Psoas muscle (tissue), 8 donors: ENCODE results near the gene CTNNAL1. TPM values are rescaled to one million over a fixed set of nuclear protein-coding genes. Genes with fewer than 3 reads are reported as not detected.
A peak's percentile ranks its signal among the peaks of the same experiment; 100 is the strongest.

Experiments
- ATAC-seq, 4 donors: fragments of 200-7000 bp; cut with Tn5 transposase; one replicate each; pipeline ENCODE4 v1.9.1; 2020; ENCODE audit warnings: moderate library complexity in 3 of 4, mild to moderate bottlenecking in 2 of 4
- DNase-seq, 2 donors: peaks; one replicate each; pipeline ENCODE4 v3.0.0-alpha.2; 2020
- H3K27ac ChIP-seq: fragments of 200-600 bp; one replicate; pipeline ENCODE4 v1.8.0; 2022
- H3K27me3 ChIP-seq, 3 donors: fragments of 200-600 bp in 1 of 3; one replicate each; pipeline versions ENCODE4 v1.6.1 to v1.8.0; 2013 to 2022; ENCODE audit warnings: low read length in 2 of 3, mild to moderate bottlenecking in 2 of 3, moderate library complexity in 1 of 3; ENCODE audit not compliant: insufficient read depth in 3 of 3
- H3K36me3 ChIP-seq, 2 donors: fragments of 200-600 bp in 1 of 2; one replicate each; pipeline versions ENCODE4 v1.6.1 to v1.8.0; 2013 to 2022; ENCODE audit warnings: low read depth in 1 of 2, mild to moderate bottlenecking in 1 of 2, moderate library complexity in 1 of 2; ENCODE audit not compliant: insufficient read depth in 1 of 2
- H3K4me1 ChIP-seq: fragments of 200-600 bp; one replicate; pipeline ENCODE4 v1.8.0; 2022
- H3K4me3 ChIP-seq: fragments of 200-600 bp; one replicate; pipeline ENCODE4 v1.8.0; 2022; ENCODE audit warnings: mild to moderate bottlenecking
- H3K9me3 ChIP-seq: fragments of 200-600 bp; one replicate; pipeline ENCODE4 v1.8.0; 2022
- WGBS, 3 donors: extraction: QIAGEN DNeasy Blood & Tissue Kit; methylation state at CpG; one replicate each; pipeline versions ENCODE4 v1.1.6 to v1.1.7; 2013; 5-methylcytosine and 5-hydroxymethylcytosine counted together
- intact Hi-C, 2 donors: fragments of 100-400 bp; cut with DNase I; formaldehyde crosslinking; loops; one replicate each; pipeline versions ENCODE4 v1.11.0 to v1.14.2; 2022
- polyA plus RNA-seq, 3 donors: library from polyadenylated mRNA; stranded (reverse); fragments of 200-250 nt; gene quantifications; one replicate each; pipeline ENCODE4 v1.2.3, GENCODE V29; 2013
- total RNA-seq, 4 donors: library from RNA; stranded (reverse); fragmentation: NEBNext Ultra II Directional in 2 of 4; extraction: Animal tissue kit (Norgen Biotek cat#: 25700) in 2 of 4; gene quantifications; one replicate each; pipeline versions ENCODE4 v1.2.1 to v1.2.4, GENCODE V29; 2021 to 2023
- TF ChIP-seq, protein P1 (sequence below): fragments of 200-600 bp; IDR thresholded peaks from one replicate; pipeline ENCODE4 v1.8.0; 2022; ENCODE audit warnings: antibody characterized with exemption
- donor health status: healthy with polysubstance abuse.
- donor health status: DM: no; HTN: no; CAD: no; lungs with moderate emphysema.
- donor health status: Bipolar disorder and iron deficiency.
- donor health status: healthy.
- donor health status: DM: yes; HTN: yes; CAD: no.
- donor health status: DM: no; HTN: no; CAD: no.
- donor health status: DM: no; HTN: no; CAD: no.
- donor health status: DM: yes; HTN: yes; CAD: no.

Gene CTNNAL1
- total and polyA plus RNA-seq, 7 donors = 14.1 to 49.4 (median 35.2) TPM

DNA sequence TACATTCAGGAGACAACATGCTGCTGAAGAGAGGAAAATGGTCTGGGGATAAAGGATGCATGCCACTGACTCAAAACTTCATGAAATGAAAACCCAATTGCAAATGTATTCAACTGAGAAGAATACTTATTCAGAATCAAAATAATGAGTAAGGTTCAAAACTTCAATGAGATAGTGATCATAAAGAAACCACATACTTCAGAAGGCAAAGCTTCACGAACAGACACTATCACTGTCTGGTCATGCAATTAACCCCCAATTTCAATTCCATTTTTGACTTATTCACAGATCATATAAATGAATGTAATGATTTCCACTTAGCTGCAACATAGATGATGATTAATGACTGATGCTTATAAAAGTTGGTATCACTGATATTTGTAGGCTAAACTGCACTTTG, 33.0 kb upstream of the CTNNAL1 start:
- intact Hi-C loops = no loop called here
- no peaks in the 10 kb centered on the region for H3K27me3 ChIP-seq
- 94 to 95% (median 94%) methylated on average over 1 of the region's 1 CpG for WGBS, 3 donors
- H3K4me3 ChIP-seq = no peak overlapping the region
- DNase-seq (no peak), ATAC-seq (no peak)
- no peak overlapping the region for H3K27ac ChIP-seq
- TF ChIP-seq, protein P1, sequence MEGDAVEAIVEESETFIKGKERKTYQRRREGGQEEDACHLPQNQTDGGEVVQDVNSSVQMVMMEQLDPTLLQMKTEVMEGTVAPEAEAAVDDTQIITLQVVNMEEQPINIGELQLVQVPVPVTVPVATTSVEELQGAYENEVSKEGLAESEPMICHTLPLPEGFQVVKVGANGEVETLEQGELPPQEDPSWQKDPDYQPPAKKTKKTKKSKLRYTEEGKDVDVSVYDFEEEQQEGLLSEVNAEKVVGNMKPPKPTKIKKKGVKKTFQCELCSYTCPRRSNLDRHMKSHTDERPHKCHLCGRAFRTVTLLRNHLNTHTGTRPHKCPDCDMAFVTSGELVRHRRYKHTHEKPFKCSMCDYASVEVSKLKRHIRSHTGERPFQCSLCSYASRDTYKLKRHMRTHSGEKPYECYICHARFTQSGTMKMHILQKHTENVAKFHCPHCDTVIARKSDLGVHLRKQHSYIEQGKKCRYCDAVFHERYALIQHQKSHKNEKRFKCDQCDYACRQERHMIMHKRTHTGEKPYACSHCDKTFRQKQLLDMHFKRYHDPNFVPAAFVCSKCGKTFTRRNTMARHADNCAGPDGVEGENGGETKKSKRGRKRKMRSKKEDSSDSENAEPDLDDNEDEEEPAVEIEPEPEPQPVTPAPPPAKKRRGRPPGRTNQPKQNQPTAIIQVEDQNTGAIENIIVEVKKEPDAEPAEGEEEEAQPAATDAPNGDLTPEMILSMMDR = no peak
- H3K36me3 ChIP-seq = peaks cover 17 to 89% of the 10 kb centered on the region in 2 donors
- peaks cover 6% of the 10 kb centered on the region for H3K9me3 ChIP-seq
- H3K4me1 ChIP-seq = no peaks in the 10 kb centered on the region

DNA sequence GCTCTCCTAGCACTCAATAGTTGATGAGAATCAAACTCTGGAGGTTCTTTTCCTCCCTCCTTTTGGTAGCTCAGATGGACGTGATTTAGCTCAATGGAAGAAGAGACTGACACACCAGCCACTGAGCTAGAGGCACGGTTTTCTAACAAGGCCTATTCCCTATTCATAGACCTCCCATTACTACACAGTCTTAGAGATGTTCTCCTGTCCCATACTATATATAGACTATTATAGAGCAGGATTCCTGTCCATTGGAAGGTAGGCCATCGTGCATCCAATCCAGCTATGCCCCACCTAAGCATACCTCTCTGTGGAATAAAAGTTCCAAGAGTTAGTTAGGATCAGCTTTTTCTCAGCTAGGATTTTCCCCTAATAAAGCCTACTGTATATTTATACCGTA, 30.3 kb upstream of the CTNNAL1 start:
- Histone ChIP-seq H3K9me3 (peaks cover 6% of the 10 kb centered on the region), H3K4me1 (no peaks in the 10 kb centered on the region), H3K36me3 (peaks cover 14 to 65% of the 10 kb centered on the region in 2 donors), H3K27me3 (no peaks in the 10 kb centered on the region), H3K4me3 (no peak overlapping the region), H3K27ac (no peak overlapping the region)
- TF ChIP-seq, protein P1 = no peak
- WGBS, 3 donors = 79 to 84% (median 84%) methylated on average over 4 of the region's 4 CpGs
- no peak for DNase-seq
- ATAC-seq = peak; percentile 69 to 94 (median 84)
- intact Hi-C loops = no loop called here

DNA sequence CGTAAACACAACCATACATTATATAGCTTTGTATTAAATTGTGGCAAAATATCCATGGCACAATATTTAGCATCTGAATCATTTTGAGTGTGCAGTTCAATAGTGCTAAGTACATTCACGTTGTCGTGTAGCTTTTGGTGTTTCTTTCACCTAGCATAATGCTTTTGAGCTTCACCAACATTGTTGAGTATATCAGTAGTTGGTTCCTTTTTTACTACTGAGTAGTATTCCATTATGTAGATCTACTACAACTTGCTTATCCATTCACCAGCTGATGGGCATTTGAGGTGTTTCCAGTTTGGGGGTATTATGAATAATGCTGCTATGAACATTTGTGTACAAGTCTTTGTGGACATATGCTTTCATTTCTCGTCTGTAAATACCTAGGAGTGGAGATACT, 27.3 kb upstream of the CTNNAL1 start:
- no peak overlapping the region for H3K4me3 ChIP-seq
- 97 to 98% (median 98%) methylated on average over 4 of the region's 4 CpGs for WGBS, 3 donors
- H3K9me3 ChIP-seq = peaks cover 6% of the 10 kb centered on the region
- peaks cover 7% of the 10 kb centered on the region for H3K4me1 ChIP-seq
- H3K27me3 ChIP-seq = no peaks in the 10 kb centered on the region
- peaks cover 7 to 58% of the 10 kb centered on the region in 2 donors for H3K36me3 ChIP-seq
- TF ChIP-seq, protein P1 = no peak
- no peak overlapping the region for H3K27ac ChIP-seq
- ATAC-seq = no peak
- DNase-seq = no peak
- intact Hi-C loops = no loop called here

DNA sequence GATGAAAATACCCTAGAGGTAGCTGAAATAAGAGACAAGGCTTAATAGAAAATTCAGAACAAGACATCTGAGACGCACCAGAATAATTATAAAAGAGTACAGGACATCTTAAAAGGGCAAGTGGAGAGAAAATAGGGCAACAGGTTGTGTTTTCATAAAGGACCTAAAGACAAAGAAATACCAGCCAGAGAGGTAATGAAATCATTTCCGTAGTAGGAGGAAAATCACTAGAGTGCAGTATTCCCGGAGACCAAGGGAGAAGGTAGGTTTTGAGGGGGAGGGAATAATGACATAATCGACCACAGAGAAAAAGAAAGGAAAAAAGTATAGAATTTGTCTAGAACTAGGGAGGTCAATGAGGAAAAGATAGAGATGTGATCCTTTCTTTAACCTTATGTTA, 26.2 kb upstream of the CTNNAL1 start:
- peaks cover 7% of the 10 kb centered on the region for H3K4me1 ChIP-seq
- intact Hi-C loops = no loop called here
- DNase-seq (no peak), ATAC-seq (no peak)
- no peak overlapping the region for H3K27ac ChIP-seq
- peaks cover 7 to 59% of the 10 kb centered on the region in 2 donors for H3K36me3 ChIP-seq
- 70 to 77% (median 73%) methylated on average over 4 of the region's 4 CpGs for WGBS, 3 donors
- H3K4me3 ChIP-seq = no peak overlapping the region
- TF ChIP-seq, protein P1 = no peak
- no peaks in the 10 kb centered on the region for H3K27me3 ChIP-seq
- H3K9me3 ChIP-seq = peaks cover 6% of the 10 kb centered on the region

DNA sequence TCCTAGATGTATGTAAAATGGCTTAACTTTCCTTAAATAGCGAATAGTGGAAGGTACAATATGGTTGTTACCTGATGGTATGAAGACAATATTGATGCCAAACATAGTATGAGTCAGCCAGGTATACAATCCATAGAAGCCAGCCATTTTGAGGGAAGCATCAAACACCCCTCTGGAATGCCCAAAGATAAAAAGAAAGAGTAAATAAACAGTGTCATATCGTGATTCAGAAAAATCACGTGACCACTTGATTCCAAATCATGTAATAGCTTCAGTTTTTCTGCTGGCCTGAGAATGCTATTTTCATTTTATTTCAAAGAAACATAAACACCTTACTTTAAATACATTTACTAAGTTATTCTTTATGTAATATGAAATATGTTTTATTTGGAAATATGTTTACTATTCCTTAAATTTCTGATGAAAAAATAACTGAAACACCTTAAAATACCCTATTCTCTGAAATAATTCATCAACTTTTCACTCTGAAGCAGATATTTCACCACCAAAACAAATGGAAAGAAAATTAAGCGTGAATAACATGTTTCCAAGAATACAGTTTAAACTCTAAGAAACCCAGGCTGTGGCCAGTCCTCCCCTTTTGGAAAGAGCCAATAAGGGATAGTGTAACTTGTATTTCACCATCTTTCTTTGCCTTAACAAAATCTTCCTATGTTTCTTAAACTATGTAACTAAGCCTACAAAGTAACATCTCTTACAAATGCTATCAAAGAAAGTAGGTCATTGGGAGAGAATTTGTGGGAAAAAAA, 24.8 kb upstream of the CTNNAL1 start:
- peaks cover 6% of the 10 kb centered on the region for H3K9me3 ChIP-seq
- intact Hi-C loops = no loop called here
- H3K27me3 ChIP-seq = no peaks in the 10 kb centered on the region
- no peak for ATAC-seq
- H3K4me3 ChIP-seq = no peak overlapping the region
- no peak overlapping the region for H3K27ac ChIP-seq
- TF ChIP-seq, protein P1 = no peak
- WGBS, 3 donors = 65 to 89% (median 80%) methylated on average over 4 of the region's 4 CpGs
- peaks cover 7% of the 10 kb centered on the region for H3K4me1 ChIP-seq
- peaks cover 3 to 57% of the 10 kb centered on the region in 2 donors for H3K36me3 ChIP-seq
- DNase-seq = no peak
